ENCODE results near the gene WNT3. TPM values are rescaled to one million over a fixed set of nuclear protein-coding genes. Genes with fewer than 3 reads are reported as not detected.

Gene WNT3
- total and polyA plus RNA-seq, 4 donors: 0.74 to 2.9 (median 1.4) TPM

GRCh38 chr17:46809110-46809571, 9.4 kb downstream of the WNT3 start:
- H3K9me3 ChIP-seq (ENCODE audit: control insufficient read depth in 4 of 4, insufficient read depth in 3 of 4, low read length in 3 of 4): no peaks in the 10 kb centered on the region
- H3K4me3 ChIP-seq: no peak overlapping the region
- no peaks in the 10 kb centered on the region for H3K36me3 ChIP-seq (ENCODE audit: control insufficient read depth in 4 of 4, insufficient read depth in 4 of 4, low read length in 4 of 4)
- H3K27ac ChIP-seq (ENCODE audit: low read depth in 1 of 2, low read length in 1 of 2): no peak overlapping the region
- ATAC-seq (ENCODE audit: insufficient read depth, low FRiP score): no peak
- H3K27me3 ChIP-seq (ENCODE audit: control insufficient read depth in 3 of 3, insufficient read depth in 3 of 3, low read length in 2 of 3): peaks cover 0 to 15% (median 4%) of the 10 kb centered on the region in 3 donors
- WGBS, 2 donors: 71 to 77% methylated on average over 8 of the region's 8 CpGs
- DNase-seq: no peak
- TF ChIP-seq, protein P1, sequence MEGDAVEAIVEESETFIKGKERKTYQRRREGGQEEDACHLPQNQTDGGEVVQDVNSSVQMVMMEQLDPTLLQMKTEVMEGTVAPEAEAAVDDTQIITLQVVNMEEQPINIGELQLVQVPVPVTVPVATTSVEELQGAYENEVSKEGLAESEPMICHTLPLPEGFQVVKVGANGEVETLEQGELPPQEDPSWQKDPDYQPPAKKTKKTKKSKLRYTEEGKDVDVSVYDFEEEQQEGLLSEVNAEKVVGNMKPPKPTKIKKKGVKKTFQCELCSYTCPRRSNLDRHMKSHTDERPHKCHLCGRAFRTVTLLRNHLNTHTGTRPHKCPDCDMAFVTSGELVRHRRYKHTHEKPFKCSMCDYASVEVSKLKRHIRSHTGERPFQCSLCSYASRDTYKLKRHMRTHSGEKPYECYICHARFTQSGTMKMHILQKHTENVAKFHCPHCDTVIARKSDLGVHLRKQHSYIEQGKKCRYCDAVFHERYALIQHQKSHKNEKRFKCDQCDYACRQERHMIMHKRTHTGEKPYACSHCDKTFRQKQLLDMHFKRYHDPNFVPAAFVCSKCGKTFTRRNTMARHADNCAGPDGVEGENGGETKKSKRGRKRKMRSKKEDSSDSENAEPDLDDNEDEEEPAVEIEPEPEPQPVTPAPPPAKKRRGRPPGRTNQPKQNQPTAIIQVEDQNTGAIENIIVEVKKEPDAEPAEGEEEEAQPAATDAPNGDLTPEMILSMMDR (IDR thresholded peaks at IDR 0.05; ENCODE audit: control extremely low read depth, extremely low read depth): no peak
- no peaks in the 10 kb centered on the region for H3K4me1 ChIP-seq (ENCODE audit: control insufficient read depth in 5 of 5, insufficient read depth in 5 of 5, low read length in 5 of 5)
- H3K9ac ChIP-seq (ENCODE audit: insufficient read depth in 1 of 2, low read length in 2 of 2): no peak overlapping the region

DNA sequence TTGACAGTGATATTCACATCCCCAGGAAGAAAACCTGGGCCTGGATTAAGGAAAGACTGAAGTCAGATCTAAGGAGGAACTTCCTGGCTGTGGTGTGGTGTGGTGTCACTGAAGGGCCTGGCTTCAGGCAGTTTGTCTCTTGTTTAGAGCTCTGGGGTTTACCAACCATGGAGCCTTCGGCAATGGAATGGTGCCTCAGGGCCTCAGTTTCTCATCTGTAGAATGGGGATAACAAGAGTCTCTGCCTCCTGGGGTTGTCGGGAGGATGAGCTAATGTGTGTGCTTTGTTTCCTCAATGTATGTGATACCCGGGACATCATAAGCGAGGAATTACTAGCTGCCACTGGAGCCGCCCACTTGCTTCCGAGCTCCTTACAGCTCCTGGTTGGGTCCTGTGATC, 12.7 kb downstream of the WNT3 start:
- no peaks in the 10 kb centered on the region for H3K9me3 ChIP-seq (ENCODE audit: control insufficient read depth in 4 of 4, insufficient read depth in 3 of 4, low read length in 3 of 4)
- ATAC-seq (ENCODE audit: insufficient read depth, low FRiP score) (no peak), DNase-seq (no peak)
- H3K9ac ChIP-seq (ENCODE audit: insufficient read depth in 1 of 2, low read length in 2 of 2): no peak overlapping the region
- no peak overlapping the region for H3K27ac ChIP-seq (ENCODE audit: low read depth in 1 of 2, low read length in 1 of 2)
- H3K36me3 ChIP-seq (ENCODE audit: control insufficient read depth in 4 of 4, insufficient read depth in 4 of 4, low read length in 4 of 4): no peaks in the 10 kb centered on the region
- H3K4me1 ChIP-seq (ENCODE audit: control insufficient read depth in 5 of 5, insufficient read depth in 5 of 5, low read length in 5 of 5): no peaks in the 10 kb centered on the region
- TF ChIP-seq, protein P1 (IDR thresholded peaks at IDR 0.05; ENCODE audit: control extremely low read depth, extremely low read depth): no peak
- no peak overlapping the region for H3K4me3 ChIP-seq
- 92 to 93% methylated on average over 6 of the region's 6 CpGs for WGBS, 2 donors
- no peaks in the 10 kb centered on the region for H3K27me3 ChIP-seq (ENCODE audit: control insufficient read depth in 3 of 3, insufficient read depth in 3 of 3, low read length in 2 of 3)

DNA sequence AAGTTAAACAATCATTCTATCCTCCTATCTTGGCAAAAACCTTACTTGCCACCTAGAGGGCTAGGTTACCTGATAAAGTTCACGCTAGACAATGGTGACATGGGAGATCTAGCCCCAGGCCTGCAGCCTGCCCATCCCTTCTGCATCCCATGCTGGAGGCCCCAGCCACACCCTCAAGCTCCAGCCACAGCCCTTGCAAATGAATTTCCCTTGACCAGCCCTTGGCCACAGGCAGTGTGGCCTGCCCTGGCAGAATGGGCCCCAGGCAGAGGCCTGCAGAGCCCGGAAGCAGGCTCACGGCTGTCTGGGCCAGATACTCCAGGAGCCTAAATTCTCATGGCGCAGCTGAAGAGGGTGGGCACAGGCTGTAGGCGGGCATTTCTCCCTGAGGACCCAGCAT, 14.9 kb downstream of the WNT3 start:
- no peak overlapping the region for H3K4me3 ChIP-seq
- no peaks in the 10 kb centered on the region for H3K4me1 ChIP-seq (ENCODE audit: control insufficient read depth in 5 of 5, insufficient read depth in 5 of 5, low read length in 5 of 5)
- no peaks in the 10 kb centered on the region for H3K27me3 ChIP-seq (ENCODE audit: control insufficient read depth in 3 of 3, insufficient read depth in 3 of 3, low read length in 2 of 3)
- DNase-seq (no peak), ATAC-seq (ENCODE audit: insufficient read depth, low FRiP score) (no peak)
- H3K27ac ChIP-seq (ENCODE audit: low read depth in 1 of 2, low read length in 1 of 2): no peak overlapping the region
- TF ChIP-seq, protein P1 (IDR thresholded peaks at IDR 0.05; ENCODE audit: control extremely low read depth, extremely low read depth): no peak
- WGBS, 2 donors: 90 to 96% methylated on average over 5 of the region's 5 CpGs
- H3K9ac ChIP-seq (ENCODE audit: insufficient read depth in 1 of 2, low read length in 2 of 2): no peak overlapping the region
- H3K36me3 ChIP-seq (ENCODE audit: control insufficient read depth in 4 of 4, insufficient read depth in 4 of 4, low read length in 4 of 4): no peaks in the 10 kb centered on the region
- no peaks in the 10 kb centered on the region for H3K9me3 ChIP-seq (ENCODE audit: control insufficient read depth in 4 of 4, insufficient read depth in 3 of 4, low read length in 3 of 4)

GRCh38 chr17:46802800-46803199, 15.7 kb downstream of the WNT3 start:
- no peak overlapping the region for H3K9ac ChIP-seq (ENCODE audit: insufficient read depth in 1 of 2, low read length in 2 of 2)
- WGBS, 2 donors: 70 to 75% methylated on average over 7 of the region's 7 CpGs
- no peaks in the 10 kb centered on the region for H3K4me1 ChIP-seq (ENCODE audit: control insufficient read depth in 5 of 5, insufficient read depth in 5 of 5, low read length in 5 of 5)
- DNase-seq (no peak), ATAC-seq (ENCODE audit: insufficient read depth, low FRiP score) (no peak)
- no peak overlapping the region for H3K4me3 ChIP-seq
- no peak overlapping the region for H3K27ac ChIP-seq (ENCODE audit: low read depth in 1 of 2, low read length in 1 of 2)
- no peaks in the 10 kb centered on the region for H3K27me3 ChIP-seq (ENCODE audit: control insufficient read depth in 3 of 3, insufficient read depth in 3 of 3, low read length in 2 of 3)
- TF ChIP-seq, protein P1 (IDR thresholded peaks at IDR 0.05; ENCODE audit: control extremely low read depth, extremely low read depth): no peak
- H3K36me3 ChIP-seq (ENCODE audit: control insufficient read depth in 4 of 4, insufficient read depth in 4 of 4, low read length in 4 of 4): no peaks in the 10 kb centered on the region
- H3K9me3 ChIP-seq (ENCODE audit: control insufficient read depth in 4 of 4, insufficient read depth in 3 of 4, low read length in 3 of 4): no peaks in the 10 kb centered on the region
